ENCODE results near the gene RBM12. TPM values are rescaled to one million over a fixed set of nuclear protein-coding genes. Genes with fewer than 3 reads are reported as not detected.
A peak's percentile ranks its signal among the peaks of the same experiment; 100 is the strongest.

Gene RBM12
- total and polyA plus RNA-seq, 2 donors (not counting 3 experiments of a cell fraction or from before 2014, with no cell fraction given) = 98.0 to 121 TPM

DNA sequence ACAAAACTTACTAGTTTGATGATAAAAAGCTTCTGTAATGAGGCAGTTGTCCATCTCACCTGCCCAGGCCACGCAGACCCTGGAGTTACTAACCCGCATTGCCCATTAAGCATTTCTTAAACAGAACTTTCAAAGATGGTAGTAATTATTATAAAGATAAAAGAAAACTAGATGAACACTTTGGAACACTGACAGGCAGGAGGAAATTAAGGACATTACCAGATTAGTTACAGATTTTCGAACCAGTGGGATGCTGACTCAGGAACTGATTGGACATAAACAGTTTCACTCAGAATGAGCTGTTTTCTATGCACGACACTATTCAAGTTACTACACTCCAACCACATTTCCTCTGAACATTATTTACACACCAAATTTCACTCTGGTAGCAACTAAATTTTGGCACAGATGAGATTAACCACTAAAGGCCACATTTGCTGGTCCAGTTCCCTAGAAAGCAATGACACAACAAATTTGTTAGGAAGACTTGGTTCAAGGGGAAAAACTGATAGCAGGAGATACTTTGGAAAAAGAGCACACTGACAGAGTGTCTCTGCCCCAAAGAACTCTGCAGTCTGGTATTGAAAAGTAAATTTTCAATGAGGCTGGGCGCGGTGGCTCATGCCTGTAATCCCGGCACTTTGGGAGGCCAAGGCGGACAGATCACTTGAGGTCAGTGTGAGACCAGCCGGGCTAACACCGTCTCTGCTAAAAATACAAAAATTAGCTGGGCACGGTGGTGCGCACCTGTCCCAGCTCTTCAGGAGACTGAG, 37.5 kb upstream of the RBM12 start:
- intact Hi-C loops (cut with micrococcal nuclease) (no loop called here), dilution Hi-C loops (cut with MboI; ENCODE audit: extremely low pct_ligation_motif_present, low sequenced_read_pairs) (no loop called here)
- Histone ChIP-seq H3K36me3 (ENCODE audit: control insufficient read depth in 2 of 2, extremely low read depth in 1 of 2, insufficient read depth in 2 of 2, low read length in 2 of 2) (peaks cover 16 to 25% of the 10 kb centered on the region in 2 experiments), H3K27ac (ENCODE audit: insufficient read depth, low read depth, low read length) (no peak overlapping the region), H3K4me1 (ENCODE audit: control insufficient read depth, extremely low read depth, insufficient read depth, low read length) (peaks cover 17% of the 10 kb centered on the region), H3K4me2 (ENCODE audit: insufficient read depth, low read length) (no peak overlapping the region), H3K9me1 (replicated peaks; ENCODE audit: control insufficient read depth, extremely low read depth, insufficient read depth, low read length) (no peaks in the 10 kb centered on the region), H3K9ac (replicated peaks; ENCODE audit: extremely low read depth, insufficient read depth, low read length) (no peak overlapping the region), H3K27me3 (ENCODE audit: control insufficient read depth in 2 of 2, insufficient read depth in 2 of 2, low read length in 2 of 2) (no peaks in the 10 kb centered on the region), H3K4me3 (replicated peaks in 1 of 3; ENCODE audit: insufficient read depth in 1 of 3, low read depth in 1 of 3, low read length in 3 of 3) (no peak overlapping the region), H3K79me2 (ENCODE audit: control insufficient read depth, insufficient read depth, low read length) (peaks cover 13% of the 10 kb centered on the region), H2AFZ (ENCODE audit: low read depth, low read length) (no peak overlapping the region), H3K9me3 (replicated peaks; ENCODE audit: control insufficient read depth, insufficient read depth, low read length) (no peaks in the 10 kb centered on the region), H4K20me1 (replicated peaks; ENCODE audit: control insufficient read depth, extremely low read depth, insufficient read depth, low read length) (peaks cover 5% of the 10 kb centered on the region)
- CTCF ChIA-PET = interaction anchor here (1.0 to 1.3 kb wide), 2 partner anchors 9 to 252 kb away, joined by 3 read pairs; partner anchors contain the start of gene SCAND1
- FAIRE-seq (no peak), DNase-seq (ENCODE audit: low read depth, low spot score) (no peak)
- TF ChIP-seq FOS (IDR thresholded peaks at IDR 0.05; ENCODE audit: borderline replicate concordance, insufficient read depth, low read length) (no peak), POLR2AphosphoS5 (IDR thresholded peaks at IDR 0.05; ENCODE audit: insufficient read depth, low read depth, low read length) (peak; percentile 3), GATA2 (IDR thresholded peaks at IDR 0.05; ENCODE audit: insufficient read depth, insufficient read length, low read depth, low read length) (no peak)
- no TSS peak for BruUV-seq (replicated peaks)
- POLR2A ChIA-PET = interaction anchor here (0.8 kb wide), 1 partner anchor 23 kb away, joined by 3 read pairs; no protein-coding TSS in a partner anchor

DNA sequence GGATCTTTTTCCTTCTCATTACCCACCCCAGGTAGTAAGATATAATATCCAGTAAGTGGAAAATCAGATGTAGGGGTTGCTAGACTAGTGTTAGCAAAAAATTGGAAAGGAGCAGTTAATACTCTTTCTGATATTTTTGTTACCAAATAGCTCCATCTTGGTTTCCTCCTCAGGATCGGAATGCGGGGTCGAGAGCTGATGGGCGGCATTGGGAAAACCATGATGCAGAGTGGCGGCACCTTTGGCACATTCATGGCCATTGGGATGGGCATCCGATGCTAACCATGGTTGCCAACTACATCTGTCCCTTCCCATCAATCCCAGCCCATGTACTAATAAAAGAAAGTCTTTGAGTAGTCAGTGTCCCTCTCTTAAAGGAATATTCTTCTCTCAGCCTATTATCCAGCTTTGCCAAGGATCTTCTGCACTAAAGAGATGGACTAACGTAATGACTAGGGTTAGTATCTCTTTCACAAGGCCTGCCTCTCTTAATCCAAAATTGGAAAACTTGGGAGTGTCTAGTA, 36.0 kb upstream of the RBM12 start:
- FAIRE-seq (no peak), DNase-seq (ENCODE audit: low read depth, low spot score) (no peak)
- BruUV-seq (replicated peaks) = no TSS peak
- Histone ChIP-seq H3K9ac (replicated peaks; ENCODE audit: extremely low read depth, insufficient read depth, low read length) (no peak overlapping the region), H3K4me3 (replicated peaks in 1 of 3; ENCODE audit: insufficient read depth in 1 of 3, low read depth in 1 of 3, low read length in 3 of 3) (peak overlapping the region in 1 of 3 experiments; percentile 87), H3K79me2 (ENCODE audit: control insufficient read depth, insufficient read depth, low read length) (peaks cover 13% of the 10 kb centered on the region), H3K9me1 (replicated peaks; ENCODE audit: control insufficient read depth, extremely low read depth, insufficient read depth, low read length) (no peaks in the 10 kb centered on the region), H3K27ac (ENCODE audit: insufficient read depth, low read depth, low read length) (no peak overlapping the region), H3K9me3 (replicated peaks; ENCODE audit: control insufficient read depth, insufficient read depth, low read length) (no peaks in the 10 kb centered on the region), H2AFZ (ENCODE audit: low read depth, low read length) (no peak overlapping the region), H3K36me3 (ENCODE audit: control insufficient read depth in 2 of 2, extremely low read depth in 1 of 2, insufficient read depth in 2 of 2, low read length in 2 of 2) (peaks cover 16 to 18% of the 10 kb centered on the region in 2 experiments), H3K4me2 (ENCODE audit: insufficient read depth, low read length) (peak overlapping the region; percentile 84), H3K4me1 (ENCODE audit: control insufficient read depth, extremely low read depth, insufficient read depth, low read length) (peaks cover 17% of the 10 kb centered on the region), H3K27me3 (ENCODE audit: control insufficient read depth in 2 of 2, insufficient read depth in 2 of 2, low read length in 2 of 2) (no peaks in the 10 kb centered on the region), H4K20me1 (replicated peaks; ENCODE audit: control insufficient read depth, extremely low read depth, insufficient read depth, low read length) (peaks cover 5% of the 10 kb centered on the region)
- TF ChIP-seq POLR2A (IDR thresholded peaks at IDR 0.05; ENCODE audit: low read depth, low read length) = no peak
- TF ChIP-seq EZH2 (IDR thresholded peaks at IDR 0.05; ENCODE audit: borderline replicate concordance, low read depth, low read length, severe bottlenecking) = no peak
- TF ChIP-seq GATA2 (IDR thresholded peaks at IDR 0.05; ENCODE audit: insufficient read depth, insufficient read length, low read depth, low read length) = no peak
- TF ChIP-seq CTCF (IDR thresholded peaks at IDR 0.05; ENCODE audit: extremely low read depth in 1 of 2, insufficient read depth in 1 of 2, low read depth in 1 of 2, low read length in 2 of 2) = no peak
- TF ChIP-seq, protein P1, sequence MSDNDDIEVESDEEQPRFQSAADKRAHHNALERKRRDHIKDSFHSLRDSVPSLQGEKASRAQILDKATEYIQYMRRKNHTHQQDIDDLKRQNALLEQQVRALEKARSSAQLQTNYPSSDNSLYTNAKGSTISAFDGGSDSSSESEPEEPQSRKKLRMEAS (IDR thresholded peaks at IDR 0.05; ENCODE audit: insufficient read depth, insufficient read length) = no peak
- no peak for TF ChIP-seq MYC (IDR thresholded peaks at IDR 0.05; ENCODE audit: low read depth, low read length)
- TF ChIP-seq JUN (IDR thresholded peaks at IDR 0.05; ENCODE audit: borderline replicate concordance, insufficient read depth, insufficient read length, low read depth) = no peak
- no peak for TF ChIP-seq POLR2AphosphoS5 (IDR thresholded peaks at IDR 0.05; ENCODE audit: insufficient read depth, low read depth, low read length)
- no peak for TF ChIP-seq FOS (IDR thresholded peaks at IDR 0.05; ENCODE audit: borderline replicate concordance, insufficient read depth, low read length)
- dilution Hi-C loops (cut with MboI; ENCODE audit: extremely low pct_ligation_motif_present, low sequenced_read_pairs) = no loop called here
- CTCF ChIA-PET = interaction anchor here (1.2 kb wide), 2 partner anchors 99 to 254 kb away, joined by 3 read pairs; partner anchors contain the start of gene SCAND1
- intact Hi-C loops (cut with micrococcal nuclease) = no loop called here
- POLR2A ChIA-PET = no interaction called here

Data from endothelial cell of umbilical vein (primary cell).